IMR-90 (cell line): Measurements from ENCODE around the gene AMER2. TPM values are rescaled to one million over a fixed set of nuclear protein-coding genes. Genes with fewer than 3 reads are reported as not detected.

Experiments used
- ATAC-seq: fragments of 200-7000 bp; cut with Tn5 transposase; 2 replicates; pipeline ENCODE4 v1.9.1; 2020; ENCODE audit warnings: low read depth, mild to moderate bottlenecking, moderate library complexity
- BruUV-seq: library from RNA; stranded (reverse); fragments of 400-500 nt; replicated peaks from 2 replicates; lab custom pipeline; 2021; lab: Mats Ljungman, UMichigan
- CTCF ChIA-PET: fragments of 300-600 bp; formaldehyde crosslinking; extraction: SDS; loops from one replicate; lab custom pipeline; 2021; ENCODE audit warnings: antibody characterized with exemption; lab: Yijun Ruan, JAX
- POLR2A ChIA-PET: fragments of 300-600 bp; sonication (Branson Sonifier 250); formaldehyde crosslinking; loops from one replicate; lab custom pipeline; 2022; ENCODE audit warnings: antibody characterized with exemption; ENCODE audit not compliant: unreplicated experiment; lab: Charles Lee
- DNase-seq: peaks from one replicate; pipeline ENCODE4 v3.0.0; 2013
- H2AFZ ChIP-seq: replicated peaks from 2 replicates; pipeline ENCODE3; 2013; ENCODE audit warnings: low read length, mild to moderate bottlenecking; ENCODE audit not compliant: poor library complexity
- H2AK5ac ChIP-seq: 2 replicates; pipeline ENCODE4 v1.6.1; 2013; ENCODE audit warnings: low read depth, low read length, inconsistent platforms
- H2AK9ac ChIP-seq: replicated peaks from 2 replicates; pipeline ENCODE3; 2013; ENCODE audit warnings: mild to moderate bottlenecking, low read depth, low read length, moderate library complexity; ENCODE audit not compliant: poor library complexity
- H2BK120ac ChIP-seq: 2 replicates; pipeline ENCODE4 v1.6.1; 2013; ENCODE audit warnings: low read depth, low read length, inconsistent platforms
- H2BK15ac ChIP-seq: 3 replicates; pipeline ENCODE4 v1.6.1; 2013; ENCODE audit warnings: low read depth, low read length, inconsistent platforms
- H2BK20ac ChIP-seq: 2 replicates; pipeline ENCODE4 v1.6.1; 2013; ENCODE audit warnings: low read depth, mild to moderate bottlenecking, inconsistent platforms, low read length, moderate library complexity
- H2BK5ac ChIP-seq: 2 replicates; pipeline ENCODE4 v1.6.1; 2013; ENCODE audit warnings: mild to moderate bottlenecking, low read depth, low read length, inconsistent platforms; ENCODE audit not compliant: poor library complexity, severe bottlenecking
- H3K14ac ChIP-seq: replicated peaks from 2 replicates; pipeline ENCODE4 v1.6.1; 2013; ENCODE audit warnings: low read depth, low read length, inconsistent platforms
- H3K18ac ChIP-seq: 2 replicates; pipeline ENCODE4 v1.6.1; 2013; ENCODE audit warnings: low read depth, low read length, control low read depth
- H3K23ac ChIP-seq: 2 replicates; pipeline ENCODE4 v1.6.1; 2013; ENCODE audit warnings: low read depth, low read length, inconsistent platforms
- H3K27ac ChIP-seq: 2 replicates; pipeline ENCODE4 v1.5.1; 2013; ENCODE audit warnings: mild to moderate bottlenecking, control low read depth, low read length; ENCODE audit not compliant: insufficient read depth
- H3K27me3 ChIP-seq: 2 replicates; pipeline ENCODE4 v1.6.1; 2013; ENCODE audit warnings: low read length; ENCODE audit not compliant: control insufficient read depth, insufficient read depth
- H3K36me3 ChIP-seq: 2 replicates; pipeline ENCODE4 v1.6.1; 2013; ENCODE audit warnings: low read length, mixed read lengths; ENCODE audit not compliant: control insufficient read depth, insufficient read depth
- H3K4ac ChIP-seq: 2 replicates; pipeline ENCODE4 v1.6.1; 2013; ENCODE audit warnings: low read depth, low read length, inconsistent platforms
- H3K4me1 ChIP-seq: 2 replicates; pipeline ENCODE4 v1.6.1; 2013; ENCODE audit warnings: low read length, mixed read lengths; ENCODE audit not compliant: control insufficient read depth, insufficient read depth
- H3K4me2 ChIP-seq: 2 replicates; pipeline ENCODE4 v1.6.1; 2013; ENCODE audit warnings: low read depth, mild to moderate bottlenecking, control low read depth, low read length, moderate library complexity
- H3K4me3 ChIP-seq: 2 replicates; pipeline ENCODE4 v1.5.1; 2013; ENCODE audit warnings: low read depth, mild to moderate bottlenecking, control low read depth, low read length, moderate library complexity; ENCODE audit not compliant: insufficient read depth
- H3K56ac ChIP-seq: 2 replicates; pipeline ENCODE4 v1.6.1; 2013; ENCODE audit warnings: low read length, inconsistent platforms; ENCODE audit not compliant: insufficient read depth; ENCODE audit errors: extremely low read depth
- H3K79me1 ChIP-seq, 2 experiments: 2 replicates each; pipeline ENCODE4 v1.6.1; 2013; ENCODE audit warnings: low read length in 2 of 2, inconsistent platforms in 1 of 2, low read depth in 1 of 2
- H3K9ac ChIP-seq: 2 replicates; pipeline ENCODE4 v1.6.1; 2013; ENCODE audit warnings: low read depth, low read length, control low read depth
- H3K9me1 ChIP-seq: 2 replicates; pipeline ENCODE4 v1.6.1; 2013; ENCODE audit warnings: low read length, inconsistent platforms; ENCODE audit not compliant: insufficient read depth
- H3K9me3 ChIP-seq: 2 replicates; pipeline ENCODE4 v1.6.1; 2013; ENCODE audit warnings: low read length; ENCODE audit not compliant: control insufficient read depth, insufficient read depth
- H4K20me1 ChIP-seq: 2 replicates; pipeline ENCODE4 v1.6.1; 2013; ENCODE audit warnings: low read length, inconsistent platforms; ENCODE audit not compliant: insufficient read depth
- H4K5ac ChIP-seq: 2 replicates; pipeline ENCODE4 v1.6.1; 2013; ENCODE audit warnings: mild to moderate bottlenecking, low read depth, low read length, control low read depth
- H4K8ac ChIP-seq, 2 experiments: 2 replicates each; pipeline ENCODE4 v1.6.1; 2013; ENCODE audit warnings: low read depth in 2 of 2, low read length in 2 of 2, control low read depth in 1 of 2, inconsistent platforms in 1 of 2
- H4K91ac ChIP-seq: 2 replicates; pipeline ENCODE4 v1.6.1; 2013; ENCODE audit warnings: low read depth, low read length, inconsistent platforms; ENCODE audit not compliant: insufficient read depth
- BHLHE40 ChIP-seq: fragments of 150-350 bp; IDR thresholded peaks from 2 replicates; pipeline ENCODE4 v1.6.1; 2016; ENCODE audit warnings: mild to moderate bottlenecking, low read depth, low read length
- CEBPB ChIP-seq: IDR thresholded peaks from 2 replicates; pipeline ENCODE4 v1.6.1; 2012; ENCODE audit warnings: low read depth, low read length, improper control_type of control experiment
- CHD1 ChIP-seq: IDR thresholded peaks from 2 replicates; pipeline ENCODE4 v1.6.1; 2012; ENCODE audit warnings: low read depth, low read length, improper control_type of control experiment
- MAFK ChIP-seq: IDR thresholded peaks from 2 replicates; pipeline ENCODE4 v1.6.1; 2012; ENCODE audit warnings: low read depth, low read length, improper control_type of control experiment
- NFE2L2 ChIP-seq: fragments of 150-350 bp; IDR thresholded peaks from 2 replicates; pipeline ENCODE4 v1.6.1; 2016; ENCODE audit warnings: low read depth, mild to moderate bottlenecking, low read length
- SMC3 ChIP-seq: fragments of 150-350 bp; IDR thresholded peaks from 2 replicates; pipeline ENCODE4 v1.6.1; 2016; ENCODE audit warnings: low read depth, mild to moderate bottlenecking, antibody characterized with exemption, low read length, moderate library complexity
- WGBS, 2 experiments: methylation state at CpG; one replicate each; pipeline versions ENCODE4 v1.1.5 to v1.1.7; 2013; ENCODE audit warnings: missing lambda C conversion rate in 2 of 2; ENCODE audit not compliant: insufficient read length in 1 of 2; ENCODE audit errors: extremely low coverage in 2 of 2; 5-methylcytosine and 5-hydroxymethylcytosine counted together
- dilution Hi-C: fragments of 300-500 bp; cut with HindIII; formaldehyde crosslinking; loops from one replicate; pipeline ENCODE4 v1.14.3; 2018; ENCODE audit warnings: low sequenced_read_pairs; ENCODE audit not compliant: unreplicated experiment
- in situ Hi-C: fragments of 300-500 bp; cut with MboI; formaldehyde crosslinking; loops from 3 replicates; pipeline ENCODE4 v1.14.3; 2019; ENCODE audit warnings: low sequenced_read_pairs, inconsistent platforms, mixed read lengths
- intact Hi-C: fragments of 100-400 bp; cut with micrococcal nuclease; formaldehyde crosslinking; loops from 2 replicates; pipeline ENCODE4 v1.10.0; 2022
- polyA plus RNA-seq, 3 experiments: library from polyadenylated mRNA; depleted of rRNA; stranded (reverse); fragments of >200 nt; gene quantifications; 2 replicates each; pipeline ENCODE4 v1.2.3, GENCODE V29; 2012; ENCODE audit warnings: low replicate concordance in 1 of 3
- total RNA-seq: library from RNA; depleted of rRNA; stranded (reverse); fragments of >200 nt; gene quantifications from 2 replicates; pipeline ENCODE4 v1.2.3, GENCODE V29; 2012
- TF ChIP-seq, protein P1 (sequence below): fragments of 150-350 bp; IDR thresholded peaks from 2 replicates; pipeline ENCODE4 v1.6.1; 2016; ENCODE audit warnings: low read depth, mild to moderate bottlenecking, low read length, moderate library complexity, borderline replicate concordance
- TF ChIP-seq, protein P2 (sequence below): fragments of 150-350 bp; IDR thresholded peaks from 2 replicates; pipeline ENCODE4 v1.6.1; 2017; ENCODE audit warnings: mild to moderate bottlenecking, antibody characterized with exemption, low read length, low read depth

Gene AMER2
- total and polyA plus RNA-seq, 2 of the 4 experiments (the other 2 are of a cell fraction): not detected

DNA sequence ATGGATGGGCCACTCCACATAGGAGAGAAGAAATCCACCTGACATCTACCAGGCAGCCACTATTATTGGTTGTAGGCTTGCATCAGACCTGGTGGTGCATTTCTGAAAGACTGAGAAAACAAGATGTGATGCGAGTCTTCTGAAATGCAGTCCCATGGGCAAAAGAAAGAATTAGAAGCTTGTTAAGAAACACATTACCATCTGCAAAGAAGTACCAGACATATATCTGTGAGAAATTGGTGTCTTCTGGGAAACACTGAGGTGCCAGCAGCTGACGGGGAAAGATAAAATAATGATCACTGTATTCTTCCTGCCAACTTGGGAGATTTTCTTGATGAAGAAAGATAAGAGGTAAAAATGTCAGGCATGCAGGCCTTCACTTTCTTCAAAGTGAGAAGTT is 14.4 kb downstream of the AMER2 start:
- TF ChIP-seq BHLHE40 (no peak), MAFK (no peak), SMC3 (no peak), NFE2L2 (no peak), CEBPB (no peak), CHD1 (no peak)
- TF ChIP-seq, protein P1, sequence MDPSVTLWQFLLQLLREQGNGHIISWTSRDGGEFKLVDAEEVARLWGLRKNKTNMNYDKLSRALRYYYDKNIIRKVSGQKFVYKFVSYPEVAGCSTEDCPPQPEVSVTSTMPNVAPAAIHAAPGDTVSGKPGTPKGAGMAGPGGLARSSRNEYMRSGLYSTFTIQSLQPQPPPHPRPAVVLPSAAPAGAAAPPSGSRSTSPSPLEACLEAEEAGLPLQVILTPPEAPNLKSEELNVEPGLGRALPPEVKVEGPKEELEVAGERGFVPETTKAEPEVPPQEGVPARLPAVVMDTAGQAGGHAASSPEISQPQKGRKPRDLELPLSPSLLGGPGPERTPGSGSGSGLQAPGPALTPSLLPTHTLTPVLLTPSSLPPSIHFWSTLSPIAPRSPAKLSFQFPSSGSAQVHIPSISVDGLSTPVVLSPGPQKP: no peak
- TF ChIP-seq, protein P2, sequence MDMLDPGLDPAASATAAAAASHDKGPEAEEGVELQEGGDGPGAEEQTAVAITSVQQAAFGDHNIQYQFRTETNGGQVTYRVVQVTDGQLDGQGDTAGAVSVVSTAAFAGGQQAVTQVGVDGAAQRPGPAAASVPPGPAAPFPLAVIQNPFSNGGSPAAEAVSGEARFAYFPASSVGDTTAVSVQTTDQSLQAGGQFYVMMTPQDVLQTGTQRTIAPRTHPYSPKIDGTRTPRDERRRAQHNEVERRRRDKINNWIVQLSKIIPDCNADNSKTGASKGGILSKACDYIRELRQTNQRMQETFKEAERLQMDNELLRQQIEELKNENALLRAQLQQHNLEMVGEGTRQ: no peak
- Histone ChIP-seq H3K4me3 (no peak overlapping the region), H2AFZ (no peak overlapping the region), H3K18ac (no peak overlapping the region), H3K27me3 (no peaks in the 10 kb centered on the region), H3K23ac (no peak overlapping the region), H2AK5ac (no peak overlapping the region), H3K9me3 (no peaks in the 10 kb centered on the region), H3K4me1 (no peaks in the 10 kb centered on the region), H4K5ac (no peak overlapping the region), H2AK9ac (no peak overlapping the region), H2BK15ac (no peak overlapping the region), H3K9me1 (no peaks in the 10 kb centered on the region), H3K4ac (no peak overlapping the region), H4K91ac (no peak overlapping the region), H3K4me2 (no peak overlapping the region), H4K8ac (no peak overlapping the region), H3K56ac (no peak overlapping the region), H3K27ac (no peak overlapping the region), H2BK5ac (no peak overlapping the region), H3K79me1 (no peaks in the 10 kb centered on the region), H4K20me1 (no peaks in the 10 kb centered on the region), H3K36me3 (no peaks in the 10 kb centered on the region), H3K14ac (no peak overlapping the region), H2BK20ac (no peak overlapping the region), H2BK120ac (no peak overlapping the region), H3K9ac (no peak overlapping the region)
- BruUV-seq: no TSS peak
- DNase-seq (no peak), ATAC-seq (no peak)
- ChIA-PET CTCF (no interaction called here), POLR2A (no interaction called here)
- dilution Hi-C loops (no loop called here), in situ Hi-C loops (no loop called here), intact Hi-C loops (no loop called here)
- no CpG with 5 or more reads among the region's 2 CpGs for WGBS, 2 experiments
